ENCODE data around the gene TLL2.

The TLL2 gene

GRCh38 chr10:96321822-96322221 is 191.9 kb downstream of the TLL2 start:
- no peak for DNase-seq (ENCODE audit: low read depth in 2 of 2)

- DNase-seq (ENCODE audit: low read depth in 2 of 2) = no peak
Measured at GRCh38 chr10:96319754-96320474, 193.8 kb downstream of the TLL2 start.

- no peak for DNase-seq (ENCODE audit: low read depth in 2 of 2)
Measured at GRCh38 chr10:96317067-96317833, 196.5 kb downstream of the TLL2 start.

All from activated CD8-positive, alpha-beta memory T cell treated with anti-CD3 and anti-CD28 coated beads for 4 hours (primary cell).